Body of pancreas (tissue), 4 donors: ENCODE data around the gene CENPF. TPM values are rescaled to one million over a fixed set of nuclear protein-coding genes. Genes with fewer than 3 reads are reported as not detected.

Experiments
- ATAC-seq: fragments of 150-250 bp; one replicate; pipeline ENCODE4 v1.9.1; 2016
- DNase-seq, 4 donors: peaks; one replicate each; pipeline ENCODE4 v3.0.0-alpha.2; 2019
- H3K27ac ChIP-seq, 4 donors: fragments of 200-600 bp; sonication (generic); 1 replicate in 3 of 4; 2 replicates in 1 of 4; pipeline versions ENCODE4 v1.5.1 to v1.6.1; 2016 to 2019; ENCODE audit warnings: mild to moderate bottlenecking in 1 of 4, mixed read lengths in 1 of 4, moderate library complexity in 1 of 4
- H3K27me3 ChIP-seq, 2 donors: fragments of 200-600 bp; sonication (generic); one replicate each; pipeline ENCODE4 v1.6.0; 2016; ENCODE audit warnings: mild to moderate bottlenecking in 1 of 2
- H3K36me3 ChIP-seq, 2 donors: fragments of 200-600 bp; sonication (generic); replicated peaks in 1 of 2; 2 replicates each; pipeline ENCODE4 v1.5.1; 2016; ENCODE audit warnings: low read depth in 2 of 2; ENCODE audit not compliant: insufficient read depth in 1 of 2
- H3K4me1 ChIP-seq: fragments of 200-600 bp; sonication (generic); one replicate; pipeline ENCODE4 v1.6.0; 2016
- H3K4me3 ChIP-seq, 2 donors: fragments of 200-600 bp; sonication (generic); 1 replicate in 1 of 2; 2 replicates in 1 of 2; pipeline ENCODE4 v1.5.1; 2016 to 2019
- H3K9me3 ChIP-seq, 3 donors: fragments of 200-600 bp; sonication (generic); 1 replicate in 2 of 3; 2 replicates in 1 of 3; pipeline ENCODE4 v1.5.1; 2016
- POLR2A ChIP-seq, 3 donors: fragments of 450-650 bp; IDR thresholded peaks; one replicate each; pipeline ENCODE4 v1.6.1; 2016; ENCODE audit warnings: antibody characterized with exemption in 3 of 3, mild to moderate bottlenecking in 2 of 3
- WGBS, 2 donors: methylation state at CpG; one replicate each; pipeline ENCODE4 v1.1.5; 2017; 5-methylcytosine and 5-hydroxymethylcytosine counted together
- intact Hi-C: fragments of 100-400 bp; cut with DNase I; formaldehyde crosslinking; loops from one replicate; pipeline ENCODE4 v1.15.1; 2023
- total RNA-seq, 2 donors: library from RNA; depleted of rRNA; stranded (reverse); fragments of >200 nt; gene quantifications; one replicate each; pipeline ENCODE4 v1.1.0, GENCODE V29; 2016
- TF ChIP-seq, protein P1 (sequence below), 7 experiments: fragments of 450-650 bp in 4 of 7; fragments of 200-600 bp in 3 of 7; sonication (generic) in 3 of 7; IDR thresholded peaks; one replicate each; pipeline ENCODE4 v1.5.1; 2016 to 2019; ENCODE audit warnings: antibody characterized with exemption in 7 of 7

Gene CENPF
- total RNA-seq, 2 donors from 2014 or later, result under 0.01 TPM; not detected in 1

DNA sequence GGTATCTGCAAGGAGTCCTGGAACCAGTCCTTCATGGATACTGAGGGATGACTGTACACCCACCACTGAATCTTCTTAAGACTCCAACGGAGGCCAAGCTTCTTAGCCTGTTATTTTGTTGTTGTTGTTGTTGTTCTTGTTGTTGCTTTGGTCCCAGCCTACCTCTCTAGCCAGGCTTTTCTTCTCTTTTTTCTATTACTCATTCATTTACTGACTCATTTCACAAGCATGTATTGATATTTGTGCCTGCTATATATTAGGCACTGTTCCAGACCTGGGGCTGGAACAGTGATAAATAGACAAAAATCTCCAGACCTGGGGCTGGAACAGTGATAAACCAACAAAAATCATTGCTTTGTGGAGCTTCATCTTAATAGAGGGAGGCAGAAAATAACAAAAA, 20.4 kb downstream of the CENPF start:
- Histone ChIP-seq H3K9me3 (no peaks in the 10 kb centered on the region), H3K36me3 (no peaks in the 10 kb centered on the region), H3K4me1 (peaks cover 8% of the 10 kb centered on the region), H3K27ac (no peak overlapping the region), H3K27me3 (no peaks in the 10 kb centered on the region), H3K4me3 (no peak overlapping the region)
- no peak for ATAC-seq
- intact Hi-C loops, result no loop called here
- no peak for DNase-seq
- WGBS, 2 donors, result 88 to 93% methylated on average over 1 of the region's 1 CpG
- TF ChIP-seq POLR2A (IDR thresholded peaks at IDR 0.05), result no peak
- TF ChIP-seq, protein P1, sequence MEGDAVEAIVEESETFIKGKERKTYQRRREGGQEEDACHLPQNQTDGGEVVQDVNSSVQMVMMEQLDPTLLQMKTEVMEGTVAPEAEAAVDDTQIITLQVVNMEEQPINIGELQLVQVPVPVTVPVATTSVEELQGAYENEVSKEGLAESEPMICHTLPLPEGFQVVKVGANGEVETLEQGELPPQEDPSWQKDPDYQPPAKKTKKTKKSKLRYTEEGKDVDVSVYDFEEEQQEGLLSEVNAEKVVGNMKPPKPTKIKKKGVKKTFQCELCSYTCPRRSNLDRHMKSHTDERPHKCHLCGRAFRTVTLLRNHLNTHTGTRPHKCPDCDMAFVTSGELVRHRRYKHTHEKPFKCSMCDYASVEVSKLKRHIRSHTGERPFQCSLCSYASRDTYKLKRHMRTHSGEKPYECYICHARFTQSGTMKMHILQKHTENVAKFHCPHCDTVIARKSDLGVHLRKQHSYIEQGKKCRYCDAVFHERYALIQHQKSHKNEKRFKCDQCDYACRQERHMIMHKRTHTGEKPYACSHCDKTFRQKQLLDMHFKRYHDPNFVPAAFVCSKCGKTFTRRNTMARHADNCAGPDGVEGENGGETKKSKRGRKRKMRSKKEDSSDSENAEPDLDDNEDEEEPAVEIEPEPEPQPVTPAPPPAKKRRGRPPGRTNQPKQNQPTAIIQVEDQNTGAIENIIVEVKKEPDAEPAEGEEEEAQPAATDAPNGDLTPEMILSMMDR (IDR thresholded peaks at IDR 0.05), result no peak

DNA sequence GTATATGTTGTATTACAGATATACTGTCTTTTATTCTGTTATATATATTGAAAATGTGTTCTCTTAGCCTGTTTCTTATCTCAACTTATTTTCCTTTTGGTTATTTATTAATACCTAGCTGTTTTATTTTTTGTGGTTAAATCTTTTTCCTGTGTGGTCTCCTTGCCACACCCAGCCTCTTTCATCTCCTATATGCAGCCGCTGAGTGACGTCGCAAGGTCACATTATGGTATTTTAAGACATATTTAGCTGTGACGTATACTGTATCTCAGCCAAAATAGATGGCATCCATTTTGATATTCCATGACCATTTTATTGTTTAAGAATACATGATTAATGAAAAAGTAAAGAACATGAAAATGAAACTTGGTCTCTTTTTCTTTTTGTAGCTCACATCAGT, 29.1 kb downstream of the CENPF start:
- ATAC-seq (no peak), DNase-seq (no peak)
- no peaks in the 10 kb centered on the region for H3K27me3 ChIP-seq
- intact Hi-C loops, result loop anchor here (10.0 kb wide), 1 partner anchor 417 kb away; no protein-coding TSS in a partner anchor
- no peaks in the 10 kb centered on the region for H3K36me3 ChIP-seq
- 83 to 91% methylated on average over 4 of the region's 4 CpGs for WGBS, 2 donors
- no peaks in the 10 kb centered on the region for H3K9me3 ChIP-seq
- peaks cover 9% of the 10 kb centered on the region for H3K4me1 ChIP-seq
- H3K27ac ChIP-seq, result no peak overlapping the region
- TF ChIP-seq POLR2A (IDR thresholded peaks at IDR 0.05), result no peak
- TF ChIP-seq, protein P1 (IDR thresholded peaks at IDR 0.05), result no peak
- no peak overlapping the region for H3K4me3 ChIP-seq

DNA sequence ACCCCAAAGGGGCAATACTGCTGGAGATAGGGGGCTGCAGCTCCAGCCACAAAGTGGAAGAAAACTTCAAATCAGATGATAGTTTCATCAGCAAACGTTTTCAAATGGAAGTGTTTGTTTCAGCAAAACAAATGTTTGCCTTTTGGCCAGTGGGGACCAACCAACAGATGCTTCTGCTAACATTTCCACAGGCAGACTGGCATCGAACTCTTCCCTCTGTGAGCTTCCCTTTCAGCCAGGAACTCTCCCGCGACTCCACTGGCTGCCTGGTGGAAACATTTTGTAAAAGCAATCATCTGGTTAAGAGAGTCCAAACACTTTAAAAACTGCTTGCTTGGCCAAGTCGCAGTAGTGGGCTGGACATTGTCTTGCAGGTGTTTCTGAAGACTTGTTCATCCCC, 30.7 kb downstream of the CENPF start:
- 63 to 71% methylated on average over 5 of the region's 5 CpGs for WGBS, 2 donors
- Histone ChIP-seq H3K9me3 (no peaks in the 10 kb centered on the region), H3K27ac (no peak overlapping the region), H3K4me1 (no peaks in the 10 kb centered on the region), H3K4me3 (no peak overlapping the region), H3K36me3 (no peaks in the 10 kb centered on the region), H3K27me3 (no peaks in the 10 kb centered on the region)
- intact Hi-C loops, result loop anchor here (10.0 kb wide), 1 partner anchor 419 kb away; no protein-coding TSS in a partner anchor
- TF ChIP-seq, protein P1 (IDR thresholded peaks at IDR 0.05), result no peak
- no peak for TF ChIP-seq POLR2A (IDR thresholded peaks at IDR 0.05)
- DNase-seq (no peak), ATAC-seq (no peak)

DNA sequence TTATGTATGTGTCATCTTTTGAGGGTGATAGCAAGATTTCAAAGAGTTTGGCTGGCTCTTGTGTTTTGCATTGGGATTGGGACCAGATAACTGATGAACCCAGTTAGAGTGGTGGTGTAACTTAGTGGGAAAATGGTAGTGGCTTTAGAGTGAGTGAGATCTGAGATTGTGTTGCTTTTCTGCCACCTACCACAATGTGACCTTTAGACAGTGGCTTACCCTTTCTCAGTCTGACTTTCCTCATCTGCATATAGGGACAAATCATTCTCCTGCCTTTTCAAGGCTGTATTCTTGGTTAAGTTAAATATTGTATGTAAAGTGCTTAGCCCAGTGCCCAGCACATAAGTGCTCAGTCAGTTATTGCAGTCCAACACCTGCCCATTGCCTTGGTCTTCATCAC, 31.3 kb downstream of the CENPF start:
- no peak for TF ChIP-seq POLR2A (IDR thresholded peaks at IDR 0.05)
- TF ChIP-seq, protein P1 (IDR thresholded peaks at IDR 0.05), result no peak
- intact Hi-C loops, result loop anchor here (10.0 kb wide), 1 partner anchor 419 kb away; no protein-coding TSS in a partner anchor

DNA sequence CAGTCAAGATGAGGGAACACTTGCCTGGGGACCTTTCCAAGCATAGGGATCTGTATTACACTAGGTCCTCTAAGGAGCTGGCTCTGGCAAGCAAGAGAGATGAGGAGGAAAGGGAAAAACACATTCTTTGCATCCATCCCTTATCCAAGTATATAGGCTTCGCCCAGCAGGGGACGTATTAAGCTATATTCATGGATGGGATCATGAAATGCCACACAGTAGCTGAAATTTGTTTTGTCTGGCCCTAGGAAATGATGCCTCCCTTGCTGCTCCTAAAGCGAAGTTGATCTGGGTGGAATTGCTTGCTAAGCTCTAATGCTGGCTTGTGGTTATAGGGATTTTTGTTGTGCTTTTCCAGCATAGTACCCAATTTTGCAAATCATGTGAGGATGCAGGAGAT, 32.1 kb downstream of the CENPF start:
- no peak for TF ChIP-seq POLR2A (IDR thresholded peaks at IDR 0.05)
- TF ChIP-seq, protein P1 (IDR thresholded peaks at IDR 0.05), result no peak
- DNase-seq (no peak), ATAC-seq (no peak)
- Histone ChIP-seq H3K4me1 (no peaks in the 10 kb centered on the region), H3K4me3 (no peak overlapping the region), H3K27ac (no peak overlapping the region), H3K36me3 (no peaks in the 10 kb centered on the region), H3K27me3 (no peaks in the 10 kb centered on the region), H3K9me3 (no peaks in the 10 kb centered on the region)
- 85% methylated on average over 3 of the region's 3 CpGs for WGBS, 2 donors
- intact Hi-C loops, result loop anchor here (10.0 kb wide), 1 partner anchor 420 kb away; no protein-coding TSS in a partner anchor

More for the DNA sequence above, 31.3 kb downstream of the CENPF start:
- H3K4me3 ChIP-seq, result no peak overlapping the region
- no peak for ATAC-seq
- DNase-seq, result no peak
- no peaks in the 10 kb centered on the region for H3K4me1 ChIP-seq
- H3K27ac ChIP-seq, result no peak overlapping the region
- H3K36me3 ChIP-seq, result no peaks in the 10 kb centered on the region
- H3K9me3 ChIP-seq, result no peaks in the 10 kb centered on the region
- no peaks in the 10 kb centered on the region for H3K27me3 ChIP-seq
